T-helper 2 cell (primary cell): Measurements from ENCODE around the gene PRDM7.

Experiments used
- DNase-seq, 5 experiments: peaks; one replicate each; pipeline versions ENCODE4 v3.0.0 to v3.0.0-alpha.2; 2012 to 2022

Gene PRDM7

DNA sequence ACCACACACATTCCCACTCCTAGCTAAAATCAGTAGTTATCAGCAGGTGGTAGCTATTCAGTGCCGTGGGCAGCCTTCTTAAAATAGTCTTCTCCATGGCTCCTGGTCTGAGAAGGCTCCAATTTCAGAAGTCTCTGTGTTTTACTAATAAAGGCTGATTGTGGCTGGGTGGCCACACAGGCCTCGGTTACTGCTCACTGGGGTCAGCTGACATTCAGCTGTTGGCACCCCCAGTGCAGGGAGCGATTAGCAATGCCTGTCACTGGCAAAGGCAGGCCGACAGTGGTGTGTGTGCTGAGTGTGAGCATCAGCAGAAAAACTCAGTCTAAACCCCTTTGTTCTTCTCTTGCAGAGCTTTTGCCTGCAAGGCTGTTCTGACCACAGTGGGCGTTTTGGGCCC lies 41.2 kb downstream of the PRDM7 start:
- DNase-seq, result no peak

DNA sequence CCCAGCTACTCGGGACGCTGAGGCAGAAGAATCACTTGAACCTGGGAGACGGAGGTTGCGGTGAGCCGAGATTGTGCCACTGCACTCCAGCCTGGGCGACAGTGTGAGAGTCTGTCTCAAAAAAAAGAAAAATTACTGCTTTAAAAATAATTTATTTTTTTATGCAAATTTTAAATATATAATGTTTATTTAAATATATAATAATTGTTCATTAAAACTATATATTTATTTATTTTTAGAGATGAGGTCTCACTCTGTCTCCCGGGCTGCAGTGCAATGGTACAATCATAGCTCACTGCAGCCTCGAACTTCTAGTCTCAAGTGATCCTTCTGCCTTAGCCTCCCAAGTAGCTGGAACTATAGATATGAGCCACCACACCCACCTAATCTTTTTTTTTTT lies 42.6 kb downstream of the PRDM7 start:
- DNase-seq, result no peak

- DNase-seq, result no peak
These were observed 43.7 kb downstream of the PRDM7 start for GRCh38 chr16:90033387-90033786.

GRCh38 chr16:90032674-90033331 lies 44.3 kb downstream of the PRDM7 start:
- DNase-seq, result peak in 1 of 5 experiments; percentile 22

DNA sequence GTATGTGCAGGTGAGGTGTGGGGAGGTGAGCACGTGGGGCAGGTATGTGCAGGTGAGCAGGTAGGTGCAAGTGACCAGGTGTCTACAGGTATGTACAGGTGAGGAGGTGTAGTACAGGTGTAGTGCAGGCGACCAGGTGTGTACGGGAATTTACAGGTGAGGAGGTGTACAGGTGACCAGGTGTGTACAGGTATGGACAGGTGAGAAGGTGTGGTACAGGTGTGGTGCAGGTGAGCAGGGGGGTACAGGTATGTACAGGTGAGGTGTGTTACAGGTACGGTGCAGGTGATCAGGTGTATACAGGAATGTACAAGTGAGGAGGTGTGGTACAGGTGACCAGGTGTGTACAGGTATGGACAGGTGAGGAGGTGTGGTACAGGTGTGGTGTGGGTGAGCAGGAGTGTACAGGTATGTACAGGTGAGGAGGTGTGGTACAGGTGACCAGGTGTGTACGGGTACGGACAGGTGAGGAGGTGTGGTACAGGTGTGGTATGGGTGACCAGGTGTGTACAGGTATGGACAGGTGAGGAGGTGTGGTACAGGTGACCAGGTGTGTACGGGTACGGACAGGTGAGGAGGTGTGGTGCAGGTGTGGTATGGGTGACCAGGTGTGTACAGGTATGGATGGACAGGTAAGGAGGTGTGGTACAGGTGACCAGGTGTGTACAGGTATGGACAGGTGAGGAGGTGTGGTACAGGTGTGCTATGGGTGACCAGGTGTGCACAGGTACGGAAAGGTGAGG lies 45.0 kb downstream of the PRDM7 start:
- DNase-seq, result no peak

DNA sequence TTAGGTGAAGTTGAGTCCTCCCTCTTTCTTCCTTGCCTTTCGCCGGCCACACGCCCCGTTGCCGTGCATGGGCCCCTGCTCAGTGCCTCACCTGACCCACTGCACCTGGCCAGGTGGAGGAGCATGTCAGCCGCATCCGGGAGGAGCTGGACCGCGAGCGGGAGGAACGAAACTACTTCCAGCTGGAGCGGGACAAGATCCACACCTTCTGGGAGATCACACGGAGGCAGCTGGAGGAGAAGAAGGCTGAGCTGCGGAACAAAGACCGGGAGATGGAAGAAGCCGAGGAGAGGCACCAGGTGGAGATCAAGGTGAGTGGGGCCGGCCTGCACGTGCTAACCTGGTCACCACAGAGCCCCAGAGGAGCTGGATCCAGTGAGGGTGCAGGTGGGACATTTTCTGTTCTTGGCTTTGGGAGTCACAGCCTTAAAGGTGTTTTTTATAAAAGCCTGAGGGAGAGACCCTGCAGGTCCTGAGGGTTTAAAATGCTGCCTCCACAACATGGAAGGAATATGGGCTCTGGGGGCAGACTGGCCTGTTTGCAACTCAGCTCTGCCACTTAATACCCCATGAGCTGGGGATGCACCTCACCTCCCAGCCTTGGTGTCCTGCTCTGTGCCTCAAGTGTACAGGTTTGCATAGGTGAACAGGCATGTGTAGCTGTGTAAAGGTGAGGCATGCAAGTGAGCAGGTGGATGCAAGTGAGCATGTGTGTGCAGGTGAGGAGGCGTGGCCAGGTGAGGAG lies 45.8 kb downstream of the PRDM7 start:
- no peak for DNase-seq

- no peak for DNase-seq
These were observed 48.1 kb downstream of the PRDM7 start for GRCh38 chr16:90028985-90029384.

DNA sequence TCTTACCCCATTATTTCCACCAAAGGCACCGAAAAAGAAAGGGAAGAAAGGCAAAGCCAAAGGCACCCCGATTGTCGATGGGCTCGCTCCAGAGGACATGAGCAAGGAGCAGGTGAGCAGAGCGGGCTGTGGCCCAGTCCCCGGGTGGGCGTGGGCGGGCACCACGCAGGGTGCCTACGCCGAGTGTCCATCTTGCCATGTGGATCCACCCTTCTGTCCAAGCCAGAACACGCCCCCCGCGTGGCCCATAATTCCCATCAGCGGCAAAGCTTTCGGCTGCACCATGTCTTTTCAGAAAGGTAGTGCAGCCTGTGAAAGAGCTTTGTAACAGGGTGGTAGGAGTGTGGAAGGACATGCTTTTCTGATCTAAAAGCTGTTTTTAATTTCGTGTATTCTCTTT lies 49.5 kb downstream of the PRDM7 start:
- DNase-seq, result no peak

DNA sequence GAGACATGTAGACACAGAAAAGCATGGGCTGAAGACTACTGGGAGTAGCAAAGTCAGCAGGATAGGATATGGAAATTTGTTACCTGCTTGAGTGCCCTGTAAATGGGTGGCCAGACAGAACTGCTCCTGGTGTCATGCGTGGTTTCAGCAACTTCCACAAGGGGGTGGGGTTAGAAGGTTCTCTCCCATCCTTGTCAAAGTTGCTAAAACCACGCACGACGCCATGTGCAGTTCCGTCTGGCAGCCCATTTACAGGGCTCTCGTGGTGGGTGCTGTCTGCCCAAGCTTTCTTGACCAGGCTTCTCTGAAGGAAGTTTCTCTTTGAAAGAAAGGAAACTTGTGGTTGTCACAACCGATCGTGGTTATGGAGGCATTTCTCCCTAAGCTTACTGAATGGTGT lies 51.0 kb downstream of the PRDM7 start:
- no peak for DNase-seq

GRCh38 chr16:90023078-90023447 lies 54.1 kb downstream of the PRDM7 start:
- DNase-seq, result no peak

DNA sequence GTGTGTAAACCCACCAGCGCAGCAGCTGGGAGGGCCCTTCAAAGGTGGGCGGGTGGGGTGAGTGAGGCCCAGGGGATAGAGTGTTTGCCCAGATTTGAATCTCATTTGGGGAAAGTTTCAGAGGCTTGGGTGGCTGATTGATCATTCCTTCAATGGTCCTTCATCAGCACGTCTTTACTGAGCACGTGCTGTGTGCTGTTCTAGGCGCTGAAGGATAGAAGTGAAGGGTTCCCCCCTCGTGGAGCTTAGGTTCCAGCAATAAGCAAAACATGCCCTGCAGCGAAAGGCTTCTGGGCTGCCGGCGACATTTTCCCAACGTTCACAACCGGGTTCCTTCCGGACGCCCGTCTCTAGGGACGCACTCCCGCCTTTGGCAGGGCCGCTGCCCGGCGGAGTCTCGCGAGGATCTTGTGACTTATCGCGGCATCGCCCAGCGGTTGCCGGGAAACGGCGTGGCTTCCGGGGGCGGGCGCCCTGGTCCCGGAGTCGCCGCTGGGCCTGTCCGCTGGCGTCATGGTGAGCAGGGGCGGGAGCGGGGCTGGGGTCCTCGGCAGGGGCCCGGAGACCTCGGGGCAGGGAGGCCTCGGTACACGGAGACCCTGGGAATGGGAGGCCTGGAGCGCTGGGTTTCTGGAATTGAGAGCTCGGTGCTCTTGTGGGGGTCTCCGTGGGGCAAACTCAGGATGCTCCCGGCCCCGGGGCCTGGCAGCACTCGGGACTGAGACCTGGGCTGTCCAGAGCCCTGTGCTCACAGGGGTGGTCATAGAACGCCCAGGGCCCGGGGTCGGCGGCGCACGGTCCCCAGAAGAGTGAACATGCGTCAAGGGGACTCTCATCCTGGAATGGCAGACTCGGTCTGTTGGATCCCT lies 54.7 kb downstream of the PRDM7 start:
- peak; percentile 41 to 75 (median 60) for DNase-seq

GRCh38 chr16:90020838-90021382 lies 56.2 kb downstream of the PRDM7 start:
- DNase-seq, result no peak

DNA sequence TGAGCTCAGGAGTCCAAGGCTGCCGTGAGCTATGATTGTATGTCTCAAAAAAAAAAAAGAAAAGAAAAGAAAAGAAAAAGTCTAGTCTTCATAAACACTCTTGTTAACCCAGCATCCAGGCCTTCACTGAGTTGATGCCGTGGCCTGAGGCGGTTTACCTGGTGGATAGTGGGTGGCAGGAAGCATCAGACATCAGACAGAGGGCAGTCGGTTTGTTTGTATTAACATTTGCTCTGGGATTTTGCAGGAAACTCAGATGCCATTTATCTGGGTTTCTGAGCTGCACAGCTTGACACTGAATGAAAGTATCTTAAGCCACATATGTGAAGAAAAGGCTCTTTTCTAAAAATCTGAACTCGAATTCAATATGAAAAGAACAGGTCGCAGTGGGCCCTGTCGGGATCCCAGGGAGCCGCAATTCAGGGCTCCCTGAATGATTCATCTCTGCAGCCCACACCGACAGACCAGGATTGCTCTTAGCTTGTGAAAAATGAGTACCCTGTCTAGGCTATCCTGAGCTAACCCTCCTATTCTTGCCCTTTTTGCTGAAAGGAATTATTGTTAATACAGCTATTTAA lies 56.8 kb downstream of the PRDM7 start:
- DNase-seq, result no peak

GRCh38 chr16:90019543-90020259 lies 57.4 kb downstream of the PRDM7 start:
- peak; percentile 12 to 44 (median 31) for DNase-seq

GRCh38 chr16:90018652-90019542 lies 58.2 kb downstream of the PRDM7 start, which contains the start of gene DBNDD1:
TSS of gene DBNDD1 (minus strand) at chr16:90019456. CDS start at chr16:90019341, 115 bp downstream.
- DNase-seq, result no peak

DNA sequence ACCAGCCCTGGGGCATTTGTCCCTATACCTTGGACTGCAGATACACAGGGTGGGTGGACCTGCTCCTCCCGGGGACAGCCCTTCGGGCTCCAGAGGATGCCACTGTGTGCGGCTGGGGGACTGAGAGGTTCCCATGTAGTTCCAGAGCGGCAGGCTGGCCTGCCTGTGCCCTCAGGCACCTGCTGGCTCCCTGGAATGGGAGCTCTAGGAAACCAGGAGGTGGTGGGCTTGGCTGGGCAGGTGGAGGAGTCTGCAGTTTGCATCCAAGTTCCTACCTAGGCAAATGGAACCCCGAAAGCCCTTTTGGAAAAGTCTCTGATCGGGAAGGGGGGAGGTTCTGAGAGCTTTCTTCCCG lies 58.9 kb downstream of the PRDM7 start:
- no peak for DNase-seq

- no peak for DNase-seq
These were observed 60.7 kb downstream of the PRDM7 start for GRCh38 chr16:90016339-90016950.

- no peak for DNase-seq
These were observed 61.4 kb downstream of the PRDM7 start for GRCh38 chr16:90015586-90016338.
